GM18868 (cell line): ENCODE data around the gene SPACA4.

Experiments
- ATAC-seq: cut with Tn5 transposase; IDR thresholded peaks from one replicate; pipeline ENCODE4 v1.9.1; 2021; ENCODE audit warnings: mild to moderate bottlenecking, moderate library complexity; ENCODE audit not compliant: unreplicated experiment

The SPACA4 gene

DNA sequence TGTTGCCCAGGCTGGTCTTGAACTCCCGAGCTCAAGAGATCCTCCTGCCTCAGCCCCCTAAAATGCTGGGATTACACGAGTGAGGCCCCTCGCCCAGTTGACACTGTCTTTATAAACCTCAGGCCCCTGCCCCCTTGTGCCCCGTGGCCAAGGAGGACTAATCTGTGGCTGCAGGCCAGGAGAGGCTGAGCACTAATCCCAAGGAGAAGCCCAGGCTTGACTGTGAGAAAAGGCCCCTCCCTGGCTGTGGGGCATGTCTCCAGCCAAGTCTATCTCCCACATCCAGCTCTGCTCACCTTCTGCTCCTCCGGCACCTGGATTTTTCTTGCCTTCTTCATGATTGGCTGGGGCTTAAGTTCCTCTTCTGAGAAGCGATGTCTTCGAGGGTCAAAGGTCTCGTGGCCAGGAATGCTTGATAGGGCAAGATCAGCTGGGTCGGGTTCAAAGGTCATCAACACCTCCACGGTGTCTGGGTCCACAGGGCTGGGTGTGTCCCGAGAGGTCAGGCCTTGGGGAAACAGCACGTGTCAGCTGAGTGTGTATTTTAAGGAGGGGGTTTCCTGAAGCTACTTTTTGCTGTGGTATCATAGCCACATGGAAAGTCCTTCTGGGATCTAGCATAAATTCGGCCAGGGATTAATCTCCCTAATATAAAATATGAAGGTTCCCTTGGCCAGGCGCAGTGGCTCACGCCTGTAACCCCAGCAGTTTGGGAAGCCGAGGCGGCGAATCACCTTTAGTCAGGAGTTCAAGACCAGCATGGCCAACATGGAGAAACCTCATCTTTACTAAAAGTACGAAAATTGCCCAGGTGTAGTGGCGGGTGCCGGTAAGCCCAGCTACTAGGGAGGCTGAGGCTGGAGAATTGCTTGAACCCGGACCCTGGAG is 26.9 kb downstream of the SPACA4 start:
- no peak for ATAC-seq

DNA sequence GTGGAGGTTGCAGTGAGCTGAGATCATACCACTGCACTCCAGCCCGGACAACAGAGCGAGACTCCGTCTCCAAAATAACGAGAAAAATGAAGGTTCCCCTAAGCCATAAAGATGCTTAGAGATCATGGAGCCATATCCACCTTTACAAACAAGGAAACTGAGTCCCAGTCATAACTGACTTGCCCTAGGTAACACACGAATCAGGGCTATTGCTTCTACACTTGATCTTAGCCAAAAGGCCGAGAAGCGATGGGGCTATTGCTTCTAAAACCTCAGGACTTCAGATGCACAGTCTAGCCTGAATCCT is 27.4 kb downstream of the SPACA4 start:
- ATAC-seq, result no peak

DNA sequence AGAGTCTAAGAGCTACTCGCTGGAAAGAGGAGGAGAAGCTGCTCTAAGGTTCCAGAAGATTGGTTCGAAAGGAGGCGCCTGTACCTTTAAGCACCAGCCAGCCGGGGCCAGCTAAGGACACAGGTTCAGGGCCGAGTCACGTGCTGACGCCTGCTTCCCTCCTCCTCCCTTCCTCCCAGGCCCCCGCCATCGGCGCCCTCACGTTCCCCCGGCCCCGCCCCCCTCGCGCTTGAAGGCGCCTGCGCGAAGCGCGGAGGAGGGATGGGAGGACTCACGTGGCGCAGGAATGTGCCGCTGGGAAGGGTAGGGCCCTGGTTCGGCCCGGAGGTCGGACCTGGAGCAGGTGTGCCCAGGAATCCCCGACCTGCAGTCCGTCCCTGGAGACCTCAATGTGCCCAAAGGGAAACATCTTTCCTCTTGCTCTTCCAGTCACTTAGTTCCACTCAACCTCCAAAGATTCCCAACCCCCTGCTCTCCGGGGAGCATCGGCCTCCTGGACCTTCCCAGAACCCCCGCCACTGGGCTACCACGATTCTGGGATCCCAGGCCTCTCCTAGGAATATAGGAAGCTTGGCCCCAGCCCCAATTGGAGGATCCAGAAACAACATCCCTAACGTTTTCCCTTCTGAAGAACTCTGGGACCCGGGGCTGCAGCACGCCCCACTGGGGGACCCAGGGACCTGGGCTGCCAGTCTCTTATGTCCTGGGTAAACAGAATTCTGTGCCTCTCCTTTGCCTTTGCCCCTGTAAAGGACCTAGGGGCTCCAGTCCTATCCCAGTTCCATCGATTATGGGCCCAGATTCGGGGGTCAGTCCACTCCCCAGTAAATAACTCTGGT is 28.1 kb downstream of the SPACA4 start:
- ATAC-seq, result peak; percentile 28

DNA sequence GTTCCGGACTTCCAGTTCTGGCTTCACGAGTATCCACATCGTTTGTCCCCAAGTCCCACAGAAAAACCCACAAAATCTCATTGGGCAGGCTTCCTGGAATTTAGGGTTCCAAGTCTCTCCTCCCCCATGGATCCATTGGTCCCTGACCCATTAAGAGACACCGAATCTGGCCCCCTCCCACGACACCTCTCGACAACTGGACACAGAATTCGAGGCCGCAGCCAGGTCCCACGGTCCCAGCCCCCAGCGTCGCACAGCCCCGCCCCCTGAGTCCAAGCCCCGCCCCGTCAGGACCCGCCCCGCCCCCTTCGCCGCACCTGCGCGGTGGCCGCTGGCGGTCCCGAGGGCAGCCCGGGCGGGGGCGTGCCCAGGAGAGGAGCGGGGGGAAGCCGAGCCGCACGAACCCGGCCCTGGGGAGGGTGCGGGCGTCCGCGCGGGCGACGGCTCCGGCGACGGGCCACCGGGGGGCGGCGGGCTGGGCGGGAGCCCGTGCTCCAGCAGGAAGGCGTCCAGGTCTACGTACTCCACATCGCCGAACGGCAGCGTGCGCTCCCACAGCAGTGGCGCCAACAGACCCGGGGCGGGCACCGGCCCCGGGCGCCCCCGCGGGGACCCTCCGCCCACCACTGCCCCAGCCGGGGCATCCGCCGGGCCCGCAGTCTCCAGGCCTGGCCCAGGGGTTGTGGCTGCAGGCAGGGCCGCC is 28.9 kb downstream of the SPACA4 start:
- no peak for ATAC-seq

DNA sequence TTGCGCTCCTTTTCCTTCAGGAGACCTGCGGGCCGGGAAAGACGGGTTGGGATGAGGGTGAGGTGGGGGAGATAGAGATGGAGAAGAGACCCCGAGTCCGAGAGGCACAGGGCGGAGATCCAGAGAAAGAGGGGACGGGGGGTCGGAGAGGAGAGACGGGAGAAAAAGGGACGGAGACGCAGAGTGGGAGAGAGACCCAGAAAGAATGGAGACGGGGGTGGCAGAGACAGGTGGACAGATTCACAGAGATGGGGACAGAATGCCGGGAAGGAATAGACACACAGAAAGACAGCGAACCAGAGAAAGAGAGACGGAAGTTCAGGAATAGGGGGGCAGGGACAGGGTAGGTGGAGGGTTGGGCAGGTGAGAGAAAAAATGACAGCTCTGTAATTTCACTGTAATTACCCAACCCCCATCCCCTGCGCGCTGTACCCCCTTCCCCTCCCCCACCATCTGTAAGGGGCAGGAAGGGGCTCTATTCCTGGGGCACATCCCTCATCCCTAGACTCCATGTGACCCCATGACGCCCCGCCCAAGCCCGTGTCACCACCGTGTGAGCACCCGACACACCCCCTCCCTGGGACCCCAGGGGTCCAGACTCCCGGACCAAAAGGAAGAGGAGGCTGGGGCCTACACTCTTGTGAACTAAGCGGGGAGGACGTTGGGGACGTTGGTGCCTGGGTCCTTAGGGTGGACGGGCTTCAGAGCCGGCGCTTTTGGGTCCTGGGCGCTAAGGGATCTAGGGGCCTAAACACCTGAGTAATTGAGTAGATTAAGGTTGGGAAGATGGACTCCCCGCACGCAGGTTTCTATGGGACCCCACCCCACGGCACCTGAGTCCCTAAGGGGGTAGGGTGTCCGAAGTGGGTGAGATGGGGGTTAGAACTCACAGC is 29.7 kb downstream of the SPACA4 start:
- ATAC-seq, result no peak

DNA sequence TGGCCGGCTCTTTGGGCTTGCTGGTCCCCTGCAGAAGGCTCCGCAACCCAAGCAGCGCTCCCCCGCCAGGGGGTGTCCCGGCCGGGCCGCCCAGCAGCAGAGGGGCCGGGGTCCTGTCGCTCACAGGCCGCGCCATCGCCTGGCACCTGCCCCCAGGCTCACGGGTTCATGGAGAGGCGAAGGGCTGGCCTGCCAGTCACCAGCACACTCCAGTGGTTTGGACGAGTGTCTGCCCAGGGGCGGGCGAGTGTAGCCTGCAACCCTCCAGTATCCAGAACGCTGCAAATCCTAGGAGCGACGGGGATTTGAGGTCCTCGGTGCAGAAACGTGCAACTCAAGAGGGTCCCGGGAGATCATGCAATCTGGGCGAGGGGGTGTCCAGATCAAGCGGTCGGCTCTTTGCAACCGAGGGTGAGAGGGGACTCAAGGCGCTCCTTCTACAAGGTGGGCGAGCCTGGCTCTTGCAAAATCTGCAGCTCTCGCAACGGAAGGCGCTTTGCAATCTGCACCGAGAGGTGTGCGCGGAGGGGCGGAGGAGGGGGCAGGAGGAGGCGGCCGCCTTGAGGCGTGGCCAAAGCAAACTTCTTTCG is 30.4 kb downstream of the SPACA4 start, which contains the start of gene DBP:
Gene DBP (minus strand): TSS at position 521 of the 590 bp plus-strand sequence. CDS start 385 bp downstream, at position 136.
- no peak for ATAC-seq

DNA sequence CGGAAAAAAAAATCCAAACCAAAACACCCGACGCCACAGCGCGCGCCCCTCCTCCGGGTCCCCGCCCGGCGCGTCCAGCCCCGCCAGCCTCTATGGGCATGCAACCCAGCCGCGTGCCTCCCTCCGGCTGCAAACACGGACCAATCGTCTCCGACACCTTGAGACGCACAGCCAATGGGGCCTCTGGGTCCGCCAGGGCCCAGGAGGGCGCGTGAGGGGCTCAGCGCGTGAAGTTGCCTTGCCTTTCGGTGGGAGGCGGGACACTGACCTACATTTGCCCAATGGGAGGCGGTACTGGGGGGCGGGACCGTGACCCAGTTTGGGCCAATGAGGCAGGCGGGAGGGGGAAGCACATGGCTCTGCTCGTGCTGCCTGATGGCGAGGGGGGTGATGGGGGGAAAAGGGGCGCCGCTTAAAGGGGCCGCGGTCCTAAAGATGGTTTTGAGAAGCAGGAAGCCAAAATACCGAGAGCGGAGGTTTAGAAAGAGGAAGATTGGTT is 31.0 kb downstream of the SPACA4 start:
- ATAC-seq, result peak; percentile 75

DNA sequence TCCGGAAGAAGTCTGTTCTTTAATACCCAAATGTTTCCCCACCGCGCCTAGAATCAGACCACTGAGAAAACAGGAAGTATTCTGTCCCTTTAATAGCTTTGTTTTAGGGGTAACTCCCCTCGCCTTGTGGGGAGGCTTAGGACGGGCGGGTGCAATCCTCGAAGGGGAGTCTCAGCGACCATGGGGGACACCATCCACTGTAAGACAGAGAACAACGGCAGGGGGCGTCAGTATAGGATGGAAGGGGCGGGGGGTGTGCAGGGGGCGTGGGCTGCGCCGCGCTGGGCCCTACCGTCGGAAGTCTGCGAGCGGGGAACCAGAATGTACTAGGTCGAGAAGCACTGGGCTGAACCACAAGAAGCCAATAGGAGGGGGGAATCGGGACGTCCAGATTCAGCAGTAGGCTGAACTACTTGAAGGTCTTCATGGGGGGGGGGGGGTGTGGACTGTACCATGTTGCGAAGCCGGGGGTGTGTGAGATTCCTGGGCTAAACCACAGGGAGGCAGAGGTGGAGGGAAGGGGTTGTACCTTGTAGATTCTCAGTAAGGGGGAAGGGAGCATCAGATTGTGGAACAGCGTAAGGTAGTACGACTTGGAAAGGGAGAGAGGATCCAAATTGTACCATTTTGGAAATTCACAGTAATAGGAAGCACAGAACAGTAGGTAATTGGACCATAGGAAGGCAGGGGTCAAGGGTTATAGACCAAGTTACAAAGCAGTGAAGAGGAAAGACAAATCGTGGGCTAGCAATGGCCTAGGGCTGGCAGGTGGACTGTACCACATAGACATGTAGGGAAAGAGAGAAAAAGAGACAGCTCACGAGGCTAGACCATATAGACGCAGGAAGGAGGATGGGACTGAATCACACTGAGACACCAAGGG is 31.6 kb downstream of the SPACA4 start:
- peak; percentile 14 for ATAC-seq

DNA sequence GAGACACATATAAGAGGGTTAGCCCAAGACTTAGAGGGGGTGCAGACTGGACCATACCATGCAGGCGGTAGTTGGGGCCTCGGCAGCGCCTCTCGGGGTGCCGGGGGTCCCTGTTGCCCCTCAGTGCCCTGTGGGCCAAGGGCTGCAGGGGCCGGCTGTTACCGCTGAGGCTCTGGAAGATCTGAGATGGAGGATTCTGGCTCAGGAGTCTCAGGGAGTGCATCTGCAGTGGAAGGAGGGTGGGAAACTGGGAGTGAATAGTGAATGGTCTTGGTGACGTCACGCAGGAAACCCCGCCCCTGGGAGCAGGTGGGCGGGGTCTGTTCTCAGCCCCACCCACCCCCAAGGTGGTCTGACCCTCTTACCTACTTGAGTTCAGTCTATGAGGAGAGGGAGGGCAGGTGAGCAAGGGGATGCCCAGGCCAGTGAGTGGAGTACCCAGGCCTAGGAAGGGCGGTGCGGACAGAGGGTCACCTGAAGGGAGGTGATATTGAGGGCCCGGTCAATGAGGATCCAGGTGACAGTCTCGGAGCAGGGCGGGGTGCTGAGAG is 32.4 kb downstream of the SPACA4 start:
- no peak for ATAC-seq

DNA sequence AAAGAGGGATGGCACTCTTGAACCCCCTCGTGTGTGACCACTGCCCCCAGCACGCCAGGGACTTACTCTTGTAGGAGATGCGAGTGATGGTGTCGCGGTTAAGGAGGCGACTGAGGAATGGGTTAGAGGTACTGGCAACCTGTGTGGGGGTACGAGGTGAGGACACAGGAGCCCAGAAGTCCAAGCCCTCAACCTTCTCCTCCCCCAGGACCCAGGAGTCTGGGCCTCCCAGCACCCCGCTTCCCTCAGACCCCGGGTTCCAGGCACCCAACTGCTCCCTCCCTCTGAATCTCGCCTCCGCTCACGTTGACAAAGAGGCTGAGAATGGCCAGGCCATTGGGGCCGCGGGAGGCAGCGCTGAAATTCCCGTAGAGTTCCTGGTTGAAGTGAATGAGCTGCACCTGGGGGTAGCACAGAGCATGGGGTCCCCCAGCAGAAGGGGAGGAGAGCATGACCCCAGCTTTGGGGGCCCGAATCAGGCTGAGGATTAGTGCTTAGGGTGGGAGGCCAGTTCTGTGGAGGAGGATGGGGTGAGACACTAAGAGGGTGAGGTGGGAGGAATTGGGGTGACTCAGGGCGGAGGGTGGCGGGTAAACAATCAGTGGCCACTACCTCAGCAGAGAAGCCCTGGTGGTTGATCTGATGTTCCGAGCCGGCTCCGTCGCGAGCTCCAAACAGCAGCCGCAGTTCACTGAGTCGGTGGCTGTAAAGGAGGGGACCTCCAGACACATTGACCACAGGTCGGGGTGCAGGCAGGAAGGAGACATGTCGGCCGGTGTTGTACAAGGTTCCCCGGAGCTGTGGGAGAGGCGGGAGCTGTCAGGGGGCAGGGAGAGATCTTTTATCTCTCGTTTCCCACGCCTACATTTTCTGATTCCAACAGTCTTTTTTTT is 33.2 kb downstream of the SPACA4 start:
- no peak for ATAC-seq

DNA sequence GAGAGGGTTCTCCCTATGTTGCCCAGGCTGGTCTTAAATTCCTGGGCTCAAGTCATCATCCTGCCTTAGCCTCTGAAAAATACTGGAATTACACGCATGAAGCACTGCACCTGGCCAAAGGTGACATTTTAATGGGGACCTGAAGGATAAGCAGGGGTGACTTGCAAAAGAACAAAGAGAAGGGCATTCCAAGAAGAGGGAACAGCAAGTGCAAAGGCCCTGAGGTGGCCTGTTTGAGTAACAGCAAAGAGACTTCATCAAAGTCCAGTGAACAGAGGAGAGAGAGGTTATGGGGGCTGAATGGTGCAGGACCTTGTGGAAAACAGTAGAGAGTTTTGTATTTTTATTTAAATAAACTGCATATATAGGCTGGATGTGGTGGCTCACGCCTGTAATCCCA is 35.3 kb downstream of the SPACA4 start:
- ATAC-seq, result no peak

DNA sequence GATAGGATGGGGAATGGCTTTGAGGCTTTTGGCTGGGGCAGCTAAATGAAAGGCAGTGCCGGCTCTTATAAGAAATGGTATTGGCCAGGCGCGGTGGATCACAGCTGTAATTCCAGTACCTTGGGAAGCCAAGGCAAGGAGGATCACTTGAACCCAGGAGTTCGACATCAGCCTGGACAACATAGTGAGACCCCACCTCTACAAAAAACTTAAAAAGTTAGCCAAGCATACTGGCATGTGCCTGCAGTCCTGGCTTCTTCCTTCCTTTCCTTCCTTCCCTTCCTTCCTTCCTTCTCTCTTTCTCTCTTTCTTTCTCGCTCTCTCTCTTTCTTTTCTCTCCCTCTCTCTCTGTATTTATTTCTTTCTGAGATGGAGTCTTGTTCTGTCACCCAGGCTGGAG is 36.3 kb downstream of the SPACA4 start:
- no peak for ATAC-seq

DNA sequence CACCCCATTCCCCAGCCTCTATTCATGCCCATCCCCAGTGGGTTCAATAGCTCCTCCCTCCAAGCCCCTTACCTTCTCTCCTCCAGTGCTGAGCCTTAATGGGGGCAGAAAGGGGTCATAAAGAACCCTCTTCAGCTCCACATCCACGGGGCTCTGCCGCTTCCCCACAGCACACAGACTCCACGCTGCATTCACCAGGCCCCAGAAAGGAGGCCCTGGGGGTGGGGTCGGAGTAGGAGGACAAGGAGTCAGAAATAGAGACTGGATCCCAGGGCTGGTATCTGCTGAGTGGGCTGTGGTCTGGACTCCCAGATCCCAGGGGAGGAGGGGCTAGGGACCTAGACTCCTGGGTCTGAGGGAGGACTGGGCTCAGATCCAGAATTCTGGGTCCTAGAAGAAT is 37.8 kb downstream of the SPACA4 start:
- no peak for ATAC-seq

DNA sequence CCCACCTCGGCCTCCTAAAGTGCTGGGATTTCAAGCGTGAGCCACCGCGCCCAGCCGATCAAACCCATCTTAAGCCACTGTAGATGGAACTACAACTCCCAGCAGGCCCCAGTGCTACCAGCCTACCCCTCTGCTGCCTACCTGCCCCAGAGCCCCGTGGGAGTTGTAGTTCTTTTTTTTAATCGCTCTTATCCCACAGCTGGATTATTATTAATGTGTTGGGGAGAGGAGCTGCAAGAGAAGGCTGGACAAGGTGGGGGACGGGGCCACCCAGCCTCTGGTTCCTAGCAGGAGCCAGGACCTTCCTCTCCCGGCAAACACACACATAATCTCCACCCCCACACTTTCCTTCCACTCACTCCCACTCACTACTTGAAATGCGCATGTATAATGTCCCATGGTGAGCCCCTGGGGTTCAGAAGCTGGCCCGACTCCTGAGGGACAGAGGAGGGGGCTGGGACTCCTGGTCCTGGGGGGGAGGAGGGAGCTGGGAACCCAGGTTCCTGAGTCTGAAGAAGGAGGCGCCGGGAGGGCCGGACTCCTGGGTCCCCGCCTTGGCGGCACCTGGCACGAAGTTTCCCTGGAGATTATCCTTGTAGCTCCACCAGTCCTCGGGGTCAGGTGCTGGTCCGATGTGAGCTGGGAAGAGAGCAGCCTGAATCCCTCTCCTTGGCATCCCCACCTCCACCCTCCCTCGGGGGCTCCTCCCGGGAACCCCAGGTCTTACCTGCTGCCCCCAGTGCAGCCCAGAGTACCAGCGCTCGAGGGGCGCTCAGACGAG is 38.5 kb downstream of the SPACA4 start:
- ATAC-seq, result peak; percentile 43

DNA sequence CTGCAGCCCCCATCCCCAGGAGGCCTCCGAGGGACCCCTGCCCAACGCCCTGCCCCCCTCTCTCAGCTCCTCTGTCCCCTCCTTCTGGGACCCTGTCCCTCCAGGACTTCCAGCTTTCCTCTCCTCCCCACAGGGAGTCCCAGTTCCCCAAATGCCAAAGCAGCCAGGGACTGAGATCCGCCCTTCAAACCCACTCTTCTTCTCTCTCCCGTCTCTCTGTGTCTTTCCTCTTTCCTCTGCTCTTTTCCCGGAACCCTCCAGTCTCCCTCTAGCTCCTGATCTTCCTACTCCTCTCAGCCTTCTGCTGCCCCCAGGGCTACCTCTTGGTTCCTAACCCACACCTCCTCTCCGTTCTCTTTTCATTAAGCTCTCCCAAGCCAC is 39.1 kb downstream of the SPACA4 start:
- no peak for ATAC-seq

DNA sequence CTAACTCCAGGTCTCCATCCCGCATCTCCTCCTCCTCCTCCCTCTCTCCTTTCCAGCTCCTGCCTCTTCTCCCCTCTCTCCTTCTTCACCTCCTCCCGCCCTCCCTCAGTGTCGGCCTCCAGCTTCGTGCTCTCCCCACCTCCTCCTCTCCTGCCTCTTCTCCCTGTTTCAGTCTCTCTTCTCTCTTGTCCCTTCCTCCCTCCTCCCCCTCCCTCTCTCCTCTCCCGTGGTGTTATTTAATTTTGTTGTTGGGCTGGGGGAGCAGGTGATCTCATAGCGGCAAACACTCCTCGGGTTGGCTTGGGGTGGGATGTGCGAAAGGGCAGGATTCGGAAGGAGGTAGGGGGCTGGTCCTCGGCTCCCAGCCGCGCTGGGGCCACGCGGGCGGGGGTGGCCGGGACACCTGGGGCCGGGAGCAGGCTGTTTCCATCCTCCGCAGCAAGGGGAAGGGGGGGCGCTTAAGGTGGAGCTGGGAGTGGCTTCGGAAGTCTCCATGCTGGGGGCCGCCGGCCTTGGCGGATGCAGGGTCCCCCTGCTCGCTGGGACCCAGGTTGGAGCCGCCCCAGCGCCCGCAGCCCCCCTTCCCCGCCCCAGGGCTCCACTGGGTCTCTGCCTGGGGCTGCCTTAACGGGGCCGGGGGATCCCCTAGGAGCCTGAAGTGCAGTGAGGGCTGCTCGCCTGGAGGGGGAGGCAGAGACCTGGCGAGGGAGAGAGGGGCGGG is 39.6 kb downstream of the SPACA4 start, which contains the start of gene CA11:
Gene CA11 (minus strand): TSS at position 187 of the 721 bp plus-strand sequence. CDS start 555 bp downstream, outside the sequence.
- peak; percentile 84 for ATAC-seq
